HepG2 (cell line): ENCODE data around the gene TAF3. TPM values are rescaled to one million over a fixed set of nuclear protein-coding genes. Genes with fewer than 3 reads are reported as not detected.

ENCODE experiments used
- BCL6 ChIP-seq: IDR thresholded peaks from 2 replicates; pipeline ENCODE4 v1.6.1; 2016; ENCODE audit warnings: missing genetic modification reagents, missing compliant biosample characterization
- FOSL1 ChIP-seq: sonication (generic); formaldehyde crosslinking; IDR thresholded peaks from 2 replicates; pipeline ENCODE4 v1.9.0; 2021; ENCODE audit warnings: missing genetic modification reagents, borderline replicate concordance
- GABPB1 ChIP-seq: IDR thresholded peaks from 2 replicates; pipeline ENCODE4 v1.6.1; 2016; ENCODE audit warnings: mild to moderate bottlenecking, missing genetic modification reagents, moderate library complexity, missing compliant biosample characterization
- GTF2F1 ChIP-seq: fragments of 150-350 bp; IDR thresholded peaks from 2 replicates; pipeline ENCODE4 v1.6.1; 2014; ENCODE audit warnings: low read length
- GTF3A ChIP-seq: sonication (generic); formaldehyde crosslinking; conservative IDR thresholded peaks from 2 replicates; pipeline ENCODE4 v1.4.0; 2020; ENCODE audit warnings: mild to moderate bottlenecking, missing genetic modification reagents
- HNF4G ChIP-seq, 2 experiments: sonication (generic) in 1 of 2; formaldehyde crosslinking in 1 of 2; IDR thresholded peaks; 2 replicates each; pipeline versions ENCODE4 v1.4.0 to v1.6.1; 2011 to 2020; ENCODE audit warnings: borderline replicate concordance in 2 of 2, low read depth in 2 of 2, mild to moderate bottlenecking in 2 of 2, low read length in 1 of 2, missing genetic modification reagents in 1 of 2, moderate library complexity in 1 of 2
- MBD4 ChIP-seq: IDR thresholded peaks from 2 replicates; pipeline ENCODE4 v1.6.1; 2012; ENCODE audit warnings: low read length, inconsistent platforms, borderline replicate concordance
- MLLT10 ChIP-seq: sonication (generic); formaldehyde crosslinking; IDR thresholded peaks from 2 replicates; pipeline ENCODE4 v1.4.0; 2020; ENCODE audit warnings: missing genetic modification reagents
- NFKBIZ ChIP-seq: IDR thresholded peaks from 2 replicates; pipeline ENCODE4 v1.6.1; 2018; ENCODE audit warnings: missing genetic modification reagents, missing compliant biosample characterization
- NONO ChIP-seq, 2 experiments: fragments of 450-650 bp in 1 of 2; sonication (generic) in 1 of 2; formaldehyde crosslinking in 1 of 2; IDR thresholded peaks in 1 of 2; conservative IDR thresholded peaks in 1 of 2; 2 replicates each; pipeline versions ENCODE4 v1.6.1 to v1.8.0; 2017 to 2022; ENCODE audit warnings: mild to moderate bottlenecking in 1 of 2, missing genetic modification reagents in 1 of 2, moderate library complexity in 1 of 2
- RCOR2 ChIP-seq: IDR thresholded peaks from 2 replicates; pipeline ENCODE4 v1.6.1; 2016; ENCODE audit warnings: missing biosample characterization, missing genetic modification reagents
- SAFB2 ChIP-seq: sonication (generic); formaldehyde crosslinking; IDR thresholded peaks from 2 replicates; pipeline ENCODE4 v1.5.1; 2020; ENCODE audit warnings: missing genetic modification reagents, low read depth, mild to moderate bottlenecking, borderline replicate concordance
- SOX13 ChIP-seq, 3 experiments: fragments of 450-650 bp in 1 of 3; sonication (generic) in 1 of 3; formaldehyde crosslinking in 1 of 3; IDR thresholded peaks in 2 of 3; conservative IDR thresholded peaks in 1 of 3; 2 replicates each; pipeline versions ENCODE4 v1.5.0 to v1.6.1; 2016 to 2020; ENCODE audit warnings: antibody characterized with exemption in 1 of 3, mild to moderate bottlenecking in 1 of 3, missing compliant biosample characterization in 1 of 3, missing genetic modification reagents in 1 of 3, moderate library complexity in 1 of 3
- THYN1 ChIP-seq: sonication (generic); formaldehyde crosslinking; IDR thresholded peaks from 2 replicates; pipeline ENCODE4 v1.8.1; 2023; ENCODE audit warnings: low read depth, mild to moderate bottlenecking, moderate library complexity, missing genetic modification reagents, borderline replicate concordance
- ZNF138 ChIP-seq: sonication (generic); formaldehyde crosslinking; IDR thresholded peaks from 2 replicates; pipeline ENCODE4 v1.5.0; 2020; ENCODE audit warnings: mild to moderate bottlenecking, low read depth, missing genetic modification reagents
- ZNF326 ChIP-seq: sonication (generic); formaldehyde crosslinking; IDR thresholded peaks from 2 replicates; pipeline ENCODE4 v1.4.0; 2020; ENCODE audit warnings: missing genetic modification reagents, borderline replicate concordance
- ZNF331 ChIP-seq: sonication (generic); formaldehyde crosslinking; IDR thresholded peaks from 2 replicates; pipeline ENCODE4 v1.4.0; 2020; ENCODE audit warnings: missing genetic modification reagents
- ZNF354B ChIP-seq: sonication (generic); formaldehyde crosslinking; IDR thresholded peaks from 2 replicates; pipeline ENCODE4 v1.8.0; 2022; ENCODE audit warnings: mild to moderate bottlenecking, missing genetic modification reagents
- ZNF367 ChIP-seq: sonication (generic); formaldehyde crosslinking; IDR thresholded peaks from 2 replicates; pipeline ENCODE4 v1.4.0; 2020; ENCODE audit warnings: missing genetic modification reagents, borderline replicate concordance
- ZNF557 ChIP-seq: sonication (generic); formaldehyde crosslinking; IDR thresholded peaks from 2 replicates; pipeline ENCODE4 v1.4.0; 2020; ENCODE audit warnings: missing genetic modification reagents
- polyA plus RNA-seq, 8 experiments: library from polyadenylated mRNA; depleted of rRNA in 3 of 8; stranded (reverse) in 7 of 8; unstranded in 1 of 8; fragments of >200 nt; fragmentation: Illumina TruSeq in 4 of 8; extraction: Trizol in 4 of 8; gene quantifications; 2 replicates each; pipeline versions ENCODE4 v1.2.1 to v1.2.3, GENCODE V29; 2011 to 2016; ENCODE audit warnings: low read depth in 4 of 8, missing spikeins in 1 of 8, mixed read lengths in 1 of 8; ENCODE audit not compliant: insufficient read depth in 1 of 8
- total RNA-seq, 5 experiments: library from RNA; depleted of rRNA; stranded (reverse); fragments of >200 nt; fragmentation: Illumina TruSeq; extraction: Trizol; gene quantifications; 2 replicates each; pipeline ENCODE4 v1.2.3, GENCODE V29; 2016; ENCODE audit warnings: low read depth in 1 of 5
- TF ChIP-seq, protein P1 (sequence below): sonication (generic); formaldehyde crosslinking; IDR thresholded peaks from 2 replicates; pipeline ENCODE4 v1.5.0; 2020; ENCODE audit warnings: missing genetic modification reagents
- TF ChIP-seq, protein P2 (sequence below): sonication (generic); formaldehyde crosslinking; IDR thresholded peaks from 2 replicates; pipeline ENCODE4 v1.5.0; 2020; ENCODE audit warnings: missing genetic modification reagents
- TF ChIP-seq, protein P3 (sequence below): sonication (generic); formaldehyde crosslinking; IDR thresholded peaks from 2 replicates; pipeline ENCODE4 v1.8.0; 2023; ENCODE audit warnings: mild to moderate bottlenecking, missing genetic modification reagents

The TAF3 gene
- total and polyA plus RNA-seq, 2 of the 13 experiments (the other 11 are each of a cell fraction or from before 2014, with no cell fraction given), result 1.7 to 2.9 TPM

DNA sequence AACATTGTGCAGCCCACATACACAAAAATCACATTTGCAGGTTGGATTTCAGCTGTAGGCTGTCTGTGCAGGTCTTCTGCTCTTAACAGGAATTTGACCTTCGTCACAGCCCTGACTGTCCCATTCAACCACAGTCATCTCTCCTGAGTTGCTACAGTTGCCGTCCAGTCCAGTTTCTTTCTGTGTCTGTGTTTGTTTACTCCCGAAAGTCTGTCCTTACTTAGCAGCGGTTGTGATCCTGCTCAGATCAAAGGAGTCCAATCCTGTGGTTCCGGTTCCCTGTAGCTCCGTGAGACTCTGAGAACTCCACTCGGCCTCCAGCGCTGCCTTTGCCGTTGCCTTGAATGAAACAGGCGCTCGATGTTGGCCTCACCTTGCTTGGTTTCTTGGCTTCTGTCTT, 124.6 kb downstream of the TAF3 start (continued):
- TF ChIP-seq THYN1 (CRISPR knock-in tag) (no peak), RCOR2 (CRISPR knock-in tag) (no peak), MBD4 (no peak), BCL6 (CRISPR knock-in tag) (0 out of 2 replicates have a peak, but pooled peaks have one; percentile 29), FOSL1 (CRISPR knock-in tag) (no peak), SOX13 (IDR thresholded peaks at IDR 0.05) (no peak), SOX13 (CRISPR knock-in tag; conservative IDR thresholded peaks at IDR 0.05 in 1 of 2, IDR thresholded peaks at IDR 0.05 in 1 of 2) (peak in 1 of 2 experiments; percentile 31; a peak in 1 of 4 replicates), HNF4G (IDR thresholded peaks at IDR 0.05; ENCODE audit: borderline replicate concordance, low read depth, low read length) (0 out of 2 replicates have a peak, but pooled peaks have one; percentile 11), HNF4G (CRISPR knock-in tag; IDR thresholded peaks at IDR 0.05; ENCODE audit: borderline replicate concordance, low read depth) (no peak), ZNF138 (CRISPR knock-in tag) (no peak), NONO (IDR thresholded peaks at IDR 0.05) (no peak), NONO (CRISPR knock-in tag; conservative IDR thresholded peaks at IDR 0.05) (no peak), ZNF354B (CRISPR knock-in tag) (no peak), NFKBIZ (CRISPR knock-in tag) (no peak), GTF3A (no peak), GABPB1 (CRISPR knock-in tag) (no peak), ZNF367 (CRISPR knock-in tag) (no peak), SAFB2 (CRISPR knock-in tag) (no peak), ZNF331 (0 out of 2 replicates have a peak, but pooled peaks have one; percentile 49), ZNF557 (CRISPR knock-in tag) (no peak), GTF2F1 (no peak), ZNF326 (no peak), MLLT10 (CRISPR knock-in tag) (no peak)
- TF ChIP-seq, protein P1, sequence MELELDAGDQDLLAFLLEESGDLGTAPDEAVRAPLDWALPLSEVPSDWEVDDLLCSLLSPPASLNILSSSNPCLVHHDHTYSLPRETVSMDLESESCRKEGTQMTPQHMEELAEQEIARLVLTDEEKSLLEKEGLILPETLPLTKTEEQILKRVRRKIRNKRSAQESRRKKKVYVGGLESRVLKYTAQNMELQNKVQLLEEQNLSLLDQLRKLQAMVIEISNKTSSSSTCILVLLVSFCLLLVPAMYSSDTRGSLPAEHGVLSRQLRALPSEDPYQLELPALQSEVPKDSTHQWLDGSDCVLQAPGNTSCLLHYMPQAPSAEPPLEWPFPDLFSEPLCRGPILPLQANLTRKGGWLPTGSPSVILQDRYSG (CRISPR knock-in tag), result no peak
- TF ChIP-seq, protein P2, sequence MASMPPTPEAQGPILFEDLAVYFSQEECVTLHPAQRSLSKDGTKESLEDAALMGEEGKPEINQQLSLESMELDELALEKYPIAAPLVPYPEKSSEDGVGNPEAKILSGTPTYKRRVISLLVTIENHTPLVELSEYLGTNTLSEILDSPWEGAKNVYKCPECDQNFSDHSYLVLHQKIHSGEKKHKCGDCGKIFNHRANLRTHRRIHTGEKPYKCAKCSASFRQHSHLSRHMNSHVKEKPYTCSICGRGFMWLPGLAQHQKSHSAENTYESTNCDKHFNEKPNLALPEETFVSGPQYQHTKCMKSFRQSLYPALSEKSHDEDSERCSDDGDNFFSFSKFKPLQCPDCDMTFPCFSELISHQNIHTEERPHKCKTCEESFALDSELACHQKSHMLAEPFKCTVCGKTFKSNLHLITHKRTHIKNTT (CRISPR knock-in tag), result no peak
- TF ChIP-seq, protein P3, sequence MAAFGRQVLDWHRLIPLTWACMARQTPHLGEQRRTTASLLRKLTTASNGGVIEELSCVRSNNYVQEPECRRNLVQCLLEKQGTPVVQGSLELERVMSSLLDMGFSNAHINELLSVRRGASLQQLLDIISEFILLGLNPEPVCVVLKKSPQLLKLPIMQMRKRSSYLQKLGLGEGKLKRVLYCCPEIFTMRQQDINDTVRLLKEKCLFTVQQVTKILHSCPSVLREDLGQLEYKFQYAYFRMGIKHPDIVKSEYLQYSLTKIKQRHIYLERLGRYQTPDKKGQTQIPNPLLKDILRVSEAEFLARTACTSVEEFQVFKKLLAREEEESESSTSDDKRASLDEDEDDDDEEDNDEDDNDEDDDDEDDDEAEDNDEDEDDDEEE, result no peak
